ENCODE measurements around the gene PODXL. TPM values are rescaled to one million over a fixed set of nuclear protein-coding genes. Genes with fewer than 3 reads are reported as not detected.

Gene PODXL
- total and polyA plus RNA-seq, 2 of the 8 experiments (the other 6 are each of a cell fraction or from before 2014, with no cell fraction given): 638 to 925 TPM

GRCh38 chr7:131527456-131527855, 29.0 kb downstream of the PODXL start (continued):
- no peak for TF ChIP-seq CHD7 (IDR thresholded peaks at IDR 0.05; ENCODE audit: insufficient replicate concordance, low read length)
- TF ChIP-seq HDAC6 (IDR thresholded peaks at IDR 0.05; ENCODE audit: low read depth, low read length): no peak
- no peak for TF ChIP-seq JUN (IDR thresholded peaks at IDR 0.05; ENCODE audit: low read depth, low read length)
- no peak for TF ChIP-seq BACH1 (IDR thresholded peaks at IDR 0.05; ENCODE audit: low read length)
- no peak for TF ChIP-seq SUZ12 (IDR thresholded peaks at IDR 0.05; ENCODE audit: low read length)
- TF ChIP-seq BCL11A (IDR thresholded peaks at IDR 0.05; ENCODE audit: low read depth in 2 of 2, low read length in 2 of 2): no peak
- TF ChIP-seq NRF1 (IDR thresholded peaks at IDR 0.05; ENCODE audit: low read depth, low read length): no peak
- TF ChIP-seq SRF (IDR thresholded peaks at IDR 0.05; ENCODE audit: low read depth, low read length): no peak
- no peak for TF ChIP-seq PHF8 (conservative IDR thresholded peaks at IDR 0.05; ENCODE audit: low read depth, low read length)

Measured in H1 (cell line).